Cerebellar nuclear complex (tissue), 1 donor: ENCODE measurements around the gene PROZ.

ENCODE experiments used
- DNase-seq, 2 experiments: peaks; one replicate each; lab custom pipeline; 2025; lab: John Stamatoyannopoulos, UW

The PROZ gene

DNA sequence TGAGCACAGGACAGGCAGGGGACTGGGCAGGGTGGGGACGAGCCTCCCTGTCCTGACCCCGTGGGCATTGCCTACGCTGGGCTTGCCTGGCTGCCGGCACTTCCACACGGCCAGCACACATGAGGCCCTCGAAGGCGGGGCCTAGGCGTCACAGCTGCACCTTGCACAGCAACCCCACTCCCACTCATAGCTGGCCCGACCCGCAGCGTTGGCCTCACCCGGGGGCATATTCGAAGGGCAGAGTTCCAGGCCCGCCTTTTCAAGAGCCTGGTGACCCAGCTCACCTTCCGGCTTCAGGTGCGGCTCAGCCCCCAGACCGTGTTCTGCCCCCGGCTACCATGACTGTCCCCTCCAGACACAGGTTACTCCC lies 16.9 kb upstream of the PROZ start:
- DNase-seq: no peak

- no peak for DNase-seq
Observed at GRCh38 chr13:113142876-113143275, 15.6 kb upstream of the PROZ start.

DNA sequence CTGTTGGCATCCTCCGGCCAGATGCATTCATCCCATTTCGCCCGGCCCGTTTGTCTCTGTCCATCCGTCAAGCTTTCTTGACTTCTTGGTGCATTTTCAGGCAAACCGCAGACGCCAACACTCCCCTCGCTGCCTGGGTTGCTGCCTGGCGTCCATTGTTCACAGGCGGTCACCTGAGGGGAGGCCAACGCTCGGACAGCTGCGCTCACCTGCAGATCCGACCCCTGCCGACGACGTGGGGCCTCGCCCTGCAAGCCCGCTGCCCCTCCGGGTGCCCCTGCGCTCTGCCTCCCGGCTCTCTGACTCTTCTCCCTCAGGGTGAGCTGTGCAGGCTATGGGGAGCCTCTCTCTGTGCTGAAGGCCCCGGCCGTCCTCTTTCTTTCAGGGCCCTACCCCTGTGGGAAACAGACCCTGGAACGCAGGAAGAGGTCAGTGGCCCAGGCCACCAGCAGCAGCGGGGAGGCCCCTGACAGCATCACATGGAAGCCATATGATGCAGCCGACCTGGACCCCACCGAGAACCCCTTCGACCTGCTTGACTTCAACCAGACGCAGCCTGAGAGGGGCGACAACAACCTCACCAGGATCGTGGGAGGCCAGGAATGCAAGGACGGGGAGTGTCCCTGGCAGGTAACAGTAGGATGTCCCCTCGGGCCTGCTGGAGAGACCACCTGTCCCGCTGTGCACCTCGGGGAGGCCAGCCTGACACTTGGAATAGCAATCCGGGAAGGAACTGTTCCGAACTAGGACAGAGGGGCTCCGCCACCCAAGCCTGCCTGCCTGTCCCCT lies 14.8 kb upstream of the PROZ start:
- no peak for DNase-seq

DNA sequence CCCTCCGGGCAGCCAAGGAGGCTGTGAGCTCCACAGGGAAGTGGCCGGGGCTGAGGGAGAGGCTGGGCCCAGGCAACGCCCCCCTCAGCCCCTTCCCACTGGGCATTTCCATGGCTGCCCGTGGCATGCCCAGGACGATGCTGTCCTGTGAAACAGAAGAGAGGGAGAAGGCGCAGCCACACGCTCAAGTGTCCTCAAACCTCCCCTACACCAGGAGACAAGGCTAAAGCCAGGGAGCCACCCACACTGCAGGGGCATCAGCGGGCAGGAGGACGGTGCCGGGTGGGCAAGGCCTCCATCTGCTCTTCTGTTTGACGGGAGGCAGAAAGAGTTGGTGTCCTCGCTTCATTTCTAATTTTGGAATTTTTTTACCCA lies 14.2 kb upstream of the PROZ start:
- no peak for DNase-seq

DNA sequence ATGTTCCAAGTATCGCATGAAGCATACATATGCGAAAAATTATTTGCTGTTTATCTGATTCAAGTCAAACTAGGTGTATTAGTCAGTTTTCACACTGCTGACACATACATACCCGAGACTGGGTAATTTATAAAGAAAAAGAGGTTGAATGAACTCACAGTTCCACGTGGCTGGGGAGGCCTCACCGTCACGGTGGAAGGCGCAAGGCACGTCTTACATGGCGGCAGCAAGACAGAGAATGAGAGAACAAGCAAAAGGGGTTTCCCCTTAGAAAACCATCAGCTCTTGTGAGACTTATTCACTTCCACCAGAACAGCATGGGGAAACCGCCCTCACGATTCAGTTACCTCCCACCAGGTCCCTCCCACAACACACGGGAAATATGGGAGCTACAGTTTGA lies 13.0 kb upstream of the PROZ start:
- no peak for DNase-seq

GRCh38 chr13:113145911-113146598 lies 12.4 kb upstream of the PROZ start:
- DNase-seq: no peak

DNA sequence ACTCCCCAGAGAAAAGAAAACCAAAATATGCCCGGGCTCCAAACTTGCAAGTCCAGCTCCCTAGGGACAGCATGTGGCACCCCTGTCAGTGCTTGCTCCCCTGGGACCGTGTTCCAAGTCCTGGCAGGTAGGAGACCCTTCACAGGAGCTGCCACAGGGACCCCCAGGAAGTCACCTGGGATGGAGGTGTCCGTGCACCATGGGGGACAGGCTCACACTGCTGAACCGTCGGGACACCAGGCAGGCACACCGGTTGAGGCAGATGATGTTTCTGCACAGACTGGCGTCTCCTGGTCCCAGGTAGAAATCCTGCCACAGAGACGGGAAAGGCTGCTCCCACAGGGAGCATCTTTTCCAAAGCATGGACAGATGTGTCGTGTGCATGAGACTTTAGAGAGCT lies 11.7 kb upstream of the PROZ start:
- no peak for DNase-seq

DNA sequence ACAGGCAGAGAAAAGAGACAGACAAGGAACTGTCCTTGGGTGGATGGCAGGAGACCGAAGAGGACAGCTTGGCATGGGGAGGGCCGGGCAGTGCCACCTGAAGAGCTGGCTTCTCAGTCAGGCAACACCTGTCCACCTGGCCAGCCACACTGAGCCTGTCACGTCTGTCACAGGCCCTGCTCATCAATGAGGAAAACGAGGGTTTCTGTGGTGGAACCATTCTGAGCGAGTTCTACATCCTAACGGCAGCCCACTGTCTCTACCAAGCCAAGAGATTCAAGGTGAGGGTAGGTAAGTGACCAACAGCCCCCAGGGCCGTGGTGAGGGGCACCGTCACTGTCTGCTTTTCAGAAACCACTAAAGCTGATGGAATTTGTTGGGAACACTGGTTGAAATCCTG lies 11.2 kb upstream of the PROZ start:
- DNase-seq: no peak

GRCh38 chr13:113148407-113148806 lies 10.0 kb upstream of the PROZ start:
- DNase-seq: no peak

- no peak for DNase-seq
Observed at GRCh38 chr13:113148940-113149503, 9.4 kb upstream of the PROZ start.

GRCh38 chr13:113149711-113150549 lies 8.5 kb upstream of the PROZ start:
- DNase-seq: no peak

DNA sequence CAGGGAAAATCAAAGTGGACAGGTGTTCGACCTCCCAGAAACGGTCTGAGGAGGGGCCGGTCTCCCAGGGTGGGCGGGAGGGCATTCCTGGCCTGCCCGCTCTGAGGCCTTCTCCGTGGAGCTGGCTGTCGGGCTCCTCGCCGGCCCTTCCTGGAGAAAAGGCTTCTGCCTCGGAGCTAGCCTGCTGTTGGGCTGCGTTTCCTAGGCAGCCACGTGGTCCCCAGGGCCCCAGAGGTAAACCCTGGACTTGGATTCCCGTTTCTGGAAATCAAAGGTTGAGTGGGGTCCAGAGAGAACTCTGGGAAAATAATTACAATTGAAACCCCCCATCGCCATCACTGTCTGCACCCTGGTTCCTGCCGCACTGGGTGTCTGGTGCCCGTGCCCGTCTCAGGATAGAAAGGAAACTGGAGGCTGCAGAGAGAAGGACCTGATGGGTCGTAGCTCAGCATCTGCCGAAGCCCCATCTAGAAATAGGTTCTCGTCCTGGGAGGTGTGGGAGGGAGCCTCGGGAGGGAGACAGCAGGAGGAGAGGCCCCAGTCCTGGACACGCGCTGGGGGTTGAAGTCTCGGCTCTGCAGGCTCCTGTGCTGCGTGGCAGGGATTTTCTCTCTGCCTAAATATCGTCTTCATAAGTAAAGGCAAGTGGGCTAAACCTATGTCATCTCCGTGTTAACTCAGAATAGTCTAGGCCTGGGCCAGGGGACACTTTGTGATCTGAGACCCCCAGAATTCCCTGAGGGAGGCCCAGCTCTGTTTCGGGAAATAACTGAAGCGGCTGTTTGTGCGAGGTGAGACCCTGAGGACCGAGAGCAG lies 7.7 kb upstream of the PROZ start:
- no peak for DNase-seq

GRCh38 chr13:113151745-113152690 lies 6.4 kb upstream of the PROZ start:
- no peak for DNase-seq

- no peak for DNase-seq
Observed at GRCh38 chr13:113152691-113152983, 5.8 kb upstream of the PROZ start.

GRCh38 chr13:113152984-113153809 lies 5.3 kb upstream of the PROZ start:
- peak in 1 of 2 experiments; percentile 49 for DNase-seq

DNA sequence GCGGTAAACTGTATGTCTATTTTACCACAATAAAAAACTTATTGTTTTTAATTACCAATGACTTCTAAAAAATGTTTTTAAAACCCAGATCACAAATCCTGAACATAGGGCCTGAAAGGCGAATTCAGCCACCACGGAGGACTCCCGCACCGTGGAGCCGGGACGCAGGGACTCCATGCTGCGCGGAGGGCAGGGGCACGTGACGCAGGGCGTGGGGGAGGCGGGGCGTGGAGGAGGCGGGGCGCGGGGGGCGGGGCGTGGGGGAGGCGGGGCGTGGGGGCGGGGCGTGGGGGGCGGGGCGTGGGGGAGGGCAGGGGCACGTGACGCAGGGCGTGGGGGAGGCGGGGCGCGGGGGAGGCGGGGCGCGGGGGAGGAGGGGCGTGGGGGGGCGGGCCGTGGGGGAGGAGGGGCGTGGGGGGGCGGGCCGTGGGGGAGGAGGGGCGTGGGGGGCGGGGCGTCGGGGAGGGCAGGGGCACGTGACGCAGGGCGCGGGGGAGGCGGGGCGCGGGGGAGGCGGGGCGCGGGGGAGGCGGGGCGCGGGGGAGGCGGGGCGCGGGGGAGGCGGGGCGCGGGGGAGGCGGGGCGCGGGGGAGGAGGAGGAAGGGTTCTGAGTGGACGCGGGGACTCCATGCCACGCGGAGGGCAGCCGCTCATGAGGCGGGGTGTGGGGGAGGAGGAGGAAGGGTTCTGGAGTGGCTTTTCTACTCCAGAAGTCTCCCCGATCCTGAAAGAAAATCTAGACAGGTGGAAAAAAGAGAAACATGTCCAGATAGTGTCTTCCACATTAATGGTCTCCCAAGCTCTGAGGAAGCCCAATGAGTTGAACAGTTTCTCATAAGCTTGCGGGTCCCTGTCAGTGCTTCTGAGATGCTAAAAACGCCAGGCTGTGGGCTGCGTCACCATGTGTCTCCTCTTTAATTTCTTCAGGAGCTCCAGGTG lies 4.4 kb upstream of the PROZ start:
- DNase-seq: peak; percentile 26 to 49

GRCh38 chr13:113155201-113155600 lies 3.2 kb upstream of the PROZ start:
- DNase-seq: no peak

GRCh38 chr13:113155982-113156655 lies 2.3 kb upstream of the PROZ start:
- no peak for DNase-seq
